HG03139 (cell line): ENCODE results near the gene SLC35F1.
A peak's percentile ranks its signal among the peaks of the same experiment; 100 is the strongest.
"Not testable (repeated sequence)": the region's sequence is repeated elsewhere in the genome, so short reads cannot be mapped to it uniquely, and the experiment has no call there.

ENCODE experiments used
- ATAC-seq: cut with Tn5 transposase; IDR thresholded peaks from one replicate; pipeline ENCODE4 v1.9.1; 2021; ENCODE audit not compliant: unreplicated experiment

The SLC35F1 gene

DNA sequence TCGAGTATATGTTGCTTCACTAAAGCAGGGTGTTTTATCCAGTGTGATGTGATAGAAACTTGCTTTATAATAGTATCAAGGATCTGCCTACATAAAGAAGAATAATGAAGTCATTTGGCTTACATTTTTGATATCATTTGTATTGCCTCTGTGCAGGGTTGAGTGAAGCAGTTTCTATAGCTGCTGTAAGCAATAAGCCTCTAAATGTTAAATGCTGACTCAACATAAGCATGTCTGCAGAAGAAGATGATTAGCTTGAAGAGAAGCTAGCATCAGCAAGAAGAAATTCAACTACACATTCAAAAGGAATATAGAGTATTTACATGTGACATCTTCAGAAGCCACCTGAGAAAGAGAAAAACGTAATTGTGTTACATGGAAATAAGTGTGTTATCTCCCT lies 17.6 kb downstream of the SLC35F1 start:
- no peak for ATAC-seq

DNA sequence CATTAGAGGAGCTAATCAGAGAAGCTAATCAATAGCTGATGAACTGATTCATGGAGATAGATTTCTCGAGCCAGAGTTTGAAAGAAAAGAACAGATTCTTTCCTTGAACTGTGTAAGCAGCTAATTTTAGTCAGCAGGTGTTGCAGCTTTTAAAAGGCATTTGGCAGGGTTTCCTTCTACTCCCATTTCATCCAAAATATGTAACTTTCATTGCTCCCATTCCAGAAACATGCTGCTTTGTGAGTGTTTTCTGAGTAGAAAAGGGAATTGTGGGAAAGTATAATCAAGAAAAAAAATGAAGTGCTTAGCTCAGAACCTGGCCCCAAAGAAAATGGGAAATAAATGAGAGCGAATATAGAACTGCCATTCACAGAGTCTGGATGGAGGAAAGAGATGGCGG lies 20.8 kb downstream of the SLC35F1 start:
- ATAC-seq, result no peak

DNA sequence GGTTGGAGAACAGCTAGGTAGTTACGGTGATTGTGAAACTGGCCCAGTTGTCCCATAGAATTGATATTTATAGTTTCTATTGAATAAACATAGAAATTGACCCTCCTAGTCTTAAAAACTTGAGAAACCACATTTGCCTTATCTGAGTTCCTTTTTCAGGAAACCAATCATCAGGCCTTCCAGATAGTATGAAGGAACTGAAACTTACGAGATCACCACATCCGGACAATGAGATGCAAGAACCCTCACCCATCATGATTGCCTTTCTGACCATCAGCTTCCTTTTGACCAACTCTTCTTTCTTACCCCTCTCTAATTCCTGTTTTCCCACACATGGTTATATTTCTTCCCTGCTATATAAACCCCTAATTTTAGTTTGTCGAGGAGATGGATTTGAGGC lies 21.8 kb downstream of the SLC35F1 start:
- ATAC-seq, result no peak

DNA sequence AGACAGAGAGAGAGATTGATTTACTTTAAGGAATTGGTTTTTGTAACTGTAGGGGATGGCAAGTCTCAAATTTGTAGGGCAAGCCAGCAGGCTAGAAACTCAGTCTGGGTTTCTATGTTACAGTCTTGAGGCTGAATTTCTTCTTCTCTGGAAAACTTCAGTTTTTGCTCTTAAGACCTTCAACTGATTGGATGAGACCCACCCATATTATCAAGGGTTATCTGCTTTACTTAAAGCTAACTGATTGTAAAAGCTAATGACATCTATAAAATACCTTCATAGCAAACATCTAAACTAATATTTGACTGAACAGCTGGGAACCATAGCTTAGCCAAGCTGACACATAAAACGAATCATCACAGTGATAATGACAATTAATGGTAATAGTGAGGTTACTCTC lies 22.4 kb downstream of the SLC35F1 start:
- ATAC-seq, result no peak

DNA sequence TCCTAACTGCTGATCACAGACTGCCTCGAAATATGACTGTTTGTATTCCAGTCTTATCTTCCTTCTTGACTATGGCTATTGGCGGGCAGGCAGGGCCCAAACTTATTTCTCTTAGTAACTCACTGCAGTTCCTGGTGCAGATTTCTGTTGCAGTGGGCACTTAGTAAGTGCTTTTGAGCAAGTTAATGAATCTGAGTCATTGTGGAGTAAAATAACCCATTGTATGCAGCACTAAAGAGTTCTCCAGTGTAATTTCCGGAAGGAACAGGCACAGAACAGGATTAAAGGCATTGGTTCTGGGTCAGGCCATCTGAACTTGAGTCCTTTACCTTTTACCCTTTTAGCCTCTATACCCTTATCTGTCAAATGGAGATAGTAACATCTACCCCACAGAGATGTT lies 23.6 kb downstream of the SLC35F1 start:
- ATAC-seq, result no peak

DNA sequence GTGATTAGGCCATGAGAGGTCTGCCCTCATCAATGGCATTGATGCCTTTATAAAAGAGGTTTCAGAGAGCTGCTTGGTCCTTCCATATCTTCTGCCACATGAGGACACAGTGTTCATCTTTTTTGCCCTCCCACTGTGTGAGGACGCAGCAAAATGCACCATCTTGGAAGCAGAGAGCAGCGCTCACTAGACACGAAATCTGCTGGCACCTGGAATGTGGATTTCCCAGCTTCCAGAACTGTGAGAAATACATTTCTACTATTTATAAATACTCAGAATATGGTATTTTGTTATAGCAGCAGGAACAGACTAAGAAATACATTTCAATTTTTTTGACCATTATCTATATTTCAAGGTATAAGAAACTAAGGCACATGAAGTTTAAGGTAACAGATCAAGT lies 24.9 kb downstream of the SLC35F1 start:
- no peak for ATAC-seq

DNA sequence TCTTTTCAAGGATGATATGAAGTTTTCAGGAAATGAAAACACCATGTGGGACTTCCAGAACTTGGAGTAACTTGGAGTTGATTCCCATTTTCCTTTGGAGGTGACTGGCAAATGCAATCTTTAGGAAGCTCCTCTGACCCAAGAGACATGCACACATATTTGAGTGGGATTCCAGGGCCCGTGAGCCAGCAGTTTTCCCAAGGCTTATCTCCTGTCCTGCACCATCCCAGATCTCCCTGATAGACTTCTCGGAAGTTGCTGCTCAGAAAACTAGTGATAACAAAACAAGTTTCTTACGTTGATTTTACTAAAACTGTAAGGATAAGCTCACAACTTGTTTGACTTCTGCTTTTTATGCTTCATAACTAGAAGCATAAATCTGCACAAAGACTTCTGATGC lies 25.6 kb downstream of the SLC35F1 start:
- no peak for ATAC-seq

DNA sequence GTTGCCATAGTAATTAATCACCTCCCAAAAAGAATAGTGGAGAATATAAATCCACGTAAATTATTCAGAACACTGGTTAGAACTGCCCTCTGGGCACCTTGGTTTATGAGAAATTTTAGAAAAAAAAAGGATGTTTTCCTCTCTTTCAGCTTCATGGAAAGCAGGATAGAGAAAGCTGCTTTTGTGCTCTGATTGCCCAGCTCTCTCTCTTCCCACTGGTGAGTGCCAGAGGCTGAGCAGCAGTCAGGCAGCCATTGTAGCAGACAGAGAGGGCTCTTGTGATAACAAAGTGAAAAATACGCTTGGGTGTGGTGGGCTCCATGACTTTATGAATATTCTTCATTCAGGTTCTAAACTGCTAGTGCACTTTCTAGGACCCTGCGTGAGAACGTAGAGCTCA lies 26.4 kb downstream of the SLC35F1 start:
- ATAC-seq, result no peak

DNA sequence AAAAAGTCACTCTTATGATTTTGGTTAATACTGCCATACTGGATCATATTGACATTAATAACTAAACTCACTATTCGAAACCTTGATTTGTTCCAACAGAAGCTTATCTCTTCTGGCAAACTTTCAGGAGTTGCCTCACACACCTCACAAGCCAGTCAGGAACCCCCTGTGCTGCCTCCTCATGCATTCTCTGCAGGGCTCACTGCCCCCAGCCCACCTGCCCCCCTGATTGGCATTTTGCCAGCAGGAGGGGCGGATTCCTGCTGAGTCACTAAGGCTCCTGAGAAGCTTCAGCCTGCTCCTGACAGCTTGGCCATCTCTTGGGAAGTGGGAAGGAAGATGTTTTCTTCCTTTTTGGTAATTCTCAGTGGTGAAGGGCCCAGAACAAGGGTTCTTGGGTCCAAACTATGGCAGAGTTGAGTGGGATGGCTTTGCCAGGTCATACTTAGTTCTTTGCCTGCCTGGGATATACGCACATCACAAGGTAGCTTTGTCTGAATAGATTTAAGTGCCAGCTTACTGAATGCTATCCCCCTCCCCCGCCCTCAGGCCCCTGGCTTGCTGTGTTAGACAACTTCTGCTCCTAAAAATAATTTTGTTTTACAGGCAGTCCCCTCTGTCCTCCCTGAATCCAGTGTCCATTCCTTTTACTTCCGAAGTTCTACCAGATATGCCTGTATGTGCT lies 31.4 kb downstream of the SLC35F1 start:
- no peak for ATAC-seq

DNA sequence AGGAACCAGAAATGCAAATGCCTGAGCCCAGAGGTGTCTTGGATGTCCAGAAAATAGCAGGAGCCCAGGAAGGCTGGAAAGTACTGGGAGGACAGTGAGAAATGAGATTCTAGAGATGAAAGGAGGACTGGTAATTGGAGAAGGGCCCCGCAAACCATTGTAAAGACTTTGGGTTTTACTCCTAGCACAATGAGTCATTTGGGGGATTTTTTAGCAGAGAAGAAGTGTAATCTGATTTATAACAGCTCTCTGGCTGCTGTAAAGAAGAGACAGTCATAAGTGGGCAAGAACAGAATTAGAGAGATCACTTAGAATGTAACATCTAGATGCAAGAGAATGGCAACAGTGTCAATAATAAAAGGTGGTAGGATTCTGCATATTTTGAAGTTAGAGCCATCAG lies 40.2 kb downstream of the SLC35F1 start:
- ATAC-seq, result no peak

DNA sequence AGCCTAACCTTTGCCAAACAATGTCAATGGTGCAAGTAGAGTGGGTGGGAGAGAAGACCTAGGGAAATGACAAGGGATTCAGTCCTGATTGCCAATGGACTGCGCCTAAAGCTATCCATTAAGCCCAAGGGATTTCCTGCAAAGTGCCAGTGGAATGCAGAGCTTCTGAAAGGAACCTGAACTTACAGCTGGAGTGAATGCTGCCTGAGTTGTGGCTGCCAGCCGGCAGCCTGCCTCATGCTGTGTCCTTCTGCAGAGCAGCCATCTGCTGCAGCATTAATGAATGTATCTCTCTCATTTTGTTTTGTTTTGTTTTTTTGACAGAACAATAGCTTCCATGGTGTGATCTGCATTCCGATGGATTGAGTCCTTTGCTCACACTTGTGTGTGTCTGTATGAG lies 44.7 kb downstream of the SLC35F1 start:
- no peak for ATAC-seq

DNA sequence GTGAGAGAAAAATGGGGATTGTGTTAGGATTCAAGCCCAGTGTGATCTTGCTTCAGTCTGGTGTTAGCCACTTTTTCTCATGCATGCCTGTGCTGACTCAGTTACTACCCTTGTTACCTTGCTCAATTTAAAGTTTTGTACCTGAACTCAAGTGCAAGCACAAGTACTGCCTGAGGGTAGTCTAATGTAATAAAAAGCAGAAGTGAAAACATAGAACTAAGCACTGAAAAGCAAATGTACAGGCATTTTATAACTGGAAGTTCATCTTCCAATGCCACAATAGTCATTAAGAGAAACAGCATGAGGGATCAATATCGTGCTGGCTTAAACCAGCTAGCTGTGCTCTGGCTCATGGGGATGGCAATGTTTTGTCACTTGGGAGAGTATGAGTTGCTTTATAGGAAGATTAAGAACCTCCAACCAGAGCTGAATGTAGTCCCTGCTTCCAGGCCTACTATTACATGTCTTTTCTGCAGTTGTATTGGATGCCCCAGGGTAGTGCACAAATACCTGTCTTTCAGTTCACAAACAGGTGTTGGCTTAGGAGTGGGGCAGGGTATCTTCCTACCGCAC lies 48.7 kb downstream of the SLC35F1 start:
- ATAC-seq, result peak; percentile 66

DNA sequence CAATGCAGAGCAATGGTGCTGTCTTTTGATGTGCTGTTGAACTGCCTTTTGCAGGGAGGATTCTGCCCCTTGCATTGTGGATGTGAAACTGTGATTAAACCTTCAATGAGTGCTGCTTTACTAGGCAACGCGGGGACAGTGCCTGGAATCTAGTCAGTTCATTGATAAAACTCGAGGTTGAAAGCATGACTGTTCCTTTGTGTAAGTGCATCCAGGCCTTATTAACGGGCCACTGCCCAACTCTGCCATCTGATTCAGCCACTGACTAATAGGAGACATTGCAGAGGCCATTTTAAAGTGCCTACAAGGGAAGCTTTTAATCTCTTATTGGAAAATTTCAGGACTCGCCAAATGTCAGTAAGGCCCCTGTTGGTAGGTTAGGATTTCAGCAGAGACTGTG lies 49.3 kb downstream of the SLC35F1 start:
- no peak for ATAC-seq

DNA sequence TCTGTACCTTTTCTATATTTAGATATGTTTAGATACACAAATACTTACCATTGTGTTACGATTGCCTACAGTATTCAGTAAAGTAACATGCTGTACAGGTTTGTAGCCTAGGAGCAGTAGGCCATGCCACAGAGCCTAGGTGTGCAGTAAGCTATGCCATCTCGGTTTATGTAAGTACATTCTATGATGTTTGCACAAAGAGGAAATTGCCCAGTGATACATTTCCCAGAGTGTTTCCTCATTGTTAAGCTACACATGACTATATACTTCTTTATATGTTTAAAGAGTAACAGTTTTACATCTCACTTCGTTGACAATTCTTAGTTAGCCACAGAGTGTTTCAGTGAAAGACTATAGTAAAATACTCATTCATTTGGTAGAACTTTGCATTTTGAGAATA lies 51.5 kb downstream of the SLC35F1 start:
- ATAC-seq, result no peak

DNA sequence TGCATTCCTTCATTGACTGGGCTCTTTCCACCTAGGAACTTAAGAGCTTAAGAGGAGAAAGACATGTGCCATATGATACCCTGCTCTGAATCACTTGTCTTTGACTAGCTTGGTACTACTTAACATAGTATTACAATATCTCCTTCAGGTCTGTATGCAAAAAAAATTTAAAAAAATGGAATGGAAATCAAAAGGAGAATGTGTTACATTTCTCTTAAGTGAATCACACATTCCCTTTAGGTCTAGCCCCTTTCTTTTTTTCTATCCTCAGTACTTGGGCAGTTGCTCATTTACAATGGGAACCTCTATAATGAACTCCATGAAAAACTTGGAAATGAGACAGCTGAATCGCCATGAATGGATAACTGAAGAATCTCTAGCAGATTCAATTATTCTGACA lies 53.8 kb downstream of the SLC35F1 start:
- ATAC-seq, result no peak

DNA sequence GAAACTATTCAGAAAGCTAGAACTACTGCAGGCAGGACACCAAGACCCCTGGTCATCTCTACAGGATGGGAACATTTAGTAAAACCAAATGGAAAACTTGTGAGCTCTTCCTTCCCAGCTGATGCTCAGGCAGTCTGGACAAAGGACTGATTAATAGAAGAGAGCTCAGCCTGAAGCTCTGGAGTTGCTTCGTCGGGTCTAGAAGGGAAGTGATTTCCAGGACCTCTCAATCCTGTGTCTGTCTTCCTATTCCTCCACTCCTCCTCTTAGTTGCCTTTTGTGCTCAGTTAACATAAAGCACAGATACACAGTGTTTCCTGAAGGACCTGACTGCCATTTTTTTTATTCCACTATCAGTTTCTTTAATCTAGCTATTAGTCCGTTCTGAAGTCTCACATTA lies 54.2 kb downstream of the SLC35F1 start:
- ATAC-seq, result no peak

DNA sequence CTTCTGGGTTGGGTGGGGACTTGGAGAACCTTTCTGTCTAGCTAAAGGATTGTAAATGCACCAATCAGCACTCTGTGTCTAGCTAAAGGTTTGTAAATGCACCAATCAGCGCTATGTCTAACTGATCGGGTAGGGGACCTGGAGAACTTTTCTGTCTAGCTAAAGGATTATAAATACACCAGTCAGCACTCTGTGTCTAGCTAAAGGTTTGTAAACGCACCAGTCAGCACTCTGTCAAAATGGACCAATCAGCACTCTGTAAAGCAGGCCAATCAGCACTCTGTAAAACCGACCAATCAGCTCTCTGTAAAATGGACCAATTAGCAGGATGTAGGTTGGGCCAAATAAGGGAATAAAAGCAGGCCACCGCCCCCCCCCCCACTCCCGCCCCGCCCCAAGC lies 58.7 kb downstream of the SLC35F1 start:
- ATAC-seq, result not testable (repeated sequence)

DNA sequence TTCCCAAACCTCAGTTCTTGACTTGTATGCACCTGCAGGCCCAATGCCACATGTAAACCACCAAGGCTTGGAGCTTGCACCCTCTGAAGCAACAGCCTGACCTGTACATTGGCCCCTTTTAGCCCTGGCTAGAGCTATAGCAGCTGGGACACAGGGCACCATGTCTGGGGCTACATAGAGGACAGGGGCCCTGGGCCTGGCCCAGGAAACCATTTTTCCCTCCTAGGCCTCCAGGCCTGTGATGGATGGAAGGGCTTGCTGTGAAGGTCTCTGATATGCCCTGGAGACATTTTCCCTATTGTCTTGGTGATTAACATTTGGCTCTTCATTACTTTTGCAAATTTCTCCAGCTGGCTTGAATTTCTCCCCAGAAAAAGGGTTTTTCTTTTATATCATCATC lies 64.6 kb downstream of the SLC35F1 start:
- ATAC-seq, result no peak

DNA sequence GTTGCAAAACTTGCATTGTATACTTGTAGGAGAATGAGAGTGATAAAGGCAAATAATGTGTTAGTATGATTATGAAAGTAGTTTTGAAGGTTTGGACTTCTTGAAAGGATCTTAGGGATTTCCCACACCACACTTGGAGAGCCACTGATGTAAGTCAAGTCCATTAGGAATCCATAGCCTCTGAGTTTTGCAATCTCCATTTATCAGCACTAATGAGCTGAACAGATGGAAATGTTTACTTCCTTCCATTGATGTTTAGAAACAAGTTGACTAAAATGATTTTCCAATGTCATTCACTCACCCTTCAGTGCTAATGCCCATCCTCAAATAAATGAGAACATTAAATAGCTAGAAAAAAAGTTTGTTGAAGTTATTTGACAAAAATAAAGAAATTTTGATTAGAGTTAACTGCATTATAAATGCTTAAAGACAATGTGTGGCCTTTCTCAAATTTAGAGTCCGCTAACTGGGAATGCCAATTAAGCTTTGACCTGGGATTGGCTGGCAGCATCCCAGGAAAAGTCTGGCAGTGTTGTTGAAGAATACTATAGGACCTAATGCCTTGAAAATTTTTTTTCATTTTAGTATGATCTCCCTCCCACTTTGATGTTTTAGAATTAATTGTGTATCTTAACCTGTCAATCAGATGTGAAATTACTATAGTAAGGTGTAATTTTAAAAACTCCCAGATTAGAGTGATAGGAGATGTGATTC lies 68.0 kb downstream of the SLC35F1 start:
- no peak for ATAC-seq

DNA sequence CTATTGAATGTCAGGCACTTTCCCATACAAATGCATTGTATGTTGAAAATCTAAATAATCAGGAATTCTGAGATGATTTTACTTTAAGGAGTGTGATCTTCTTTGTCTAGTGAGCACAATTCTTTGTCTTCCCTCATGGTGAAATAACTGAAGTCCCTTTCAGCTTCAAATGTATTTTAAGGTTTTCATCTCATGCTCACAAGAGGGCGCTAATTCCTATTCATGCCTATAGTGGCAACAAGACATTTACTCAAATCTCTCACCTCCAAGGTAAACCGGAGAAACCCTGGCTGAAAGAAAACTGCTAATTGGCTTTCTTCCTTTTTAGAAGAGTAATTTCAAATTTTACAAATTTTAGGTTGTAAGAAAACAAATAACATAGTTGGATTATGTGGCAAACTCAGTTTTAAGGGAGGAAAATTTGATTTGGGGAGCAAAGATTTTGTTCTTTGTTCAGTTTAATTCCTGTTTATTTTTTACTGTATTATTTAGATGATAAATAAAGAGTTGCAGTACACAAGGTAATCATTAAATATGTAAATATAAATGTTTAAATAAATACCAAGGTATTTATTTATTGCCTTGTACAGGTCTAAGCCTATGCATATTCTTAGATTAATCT lies 69.1 kb downstream of the SLC35F1 start:
- ATAC-seq, result no peak

DNA sequence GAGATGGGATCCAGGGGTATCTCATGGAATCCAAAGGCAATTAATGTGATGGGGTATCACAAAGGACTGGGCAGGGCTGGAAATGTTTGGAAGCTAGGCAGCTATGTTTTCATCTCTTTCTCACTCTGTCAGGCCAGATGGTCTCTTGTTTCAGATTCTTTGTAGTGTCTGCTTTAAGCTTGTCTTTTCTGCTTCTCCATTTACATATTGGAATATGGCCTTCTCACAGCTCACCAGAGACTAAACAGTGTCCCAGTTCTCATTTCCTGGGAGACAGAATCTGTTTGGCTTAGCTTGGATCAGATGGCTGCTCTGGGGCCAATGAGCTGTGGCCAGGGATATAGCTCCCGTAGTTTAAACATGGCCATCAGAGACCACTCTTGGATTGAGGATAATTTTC lies 78.9 kb downstream of the SLC35F1 start:
- ATAC-seq, result no peak

DNA sequence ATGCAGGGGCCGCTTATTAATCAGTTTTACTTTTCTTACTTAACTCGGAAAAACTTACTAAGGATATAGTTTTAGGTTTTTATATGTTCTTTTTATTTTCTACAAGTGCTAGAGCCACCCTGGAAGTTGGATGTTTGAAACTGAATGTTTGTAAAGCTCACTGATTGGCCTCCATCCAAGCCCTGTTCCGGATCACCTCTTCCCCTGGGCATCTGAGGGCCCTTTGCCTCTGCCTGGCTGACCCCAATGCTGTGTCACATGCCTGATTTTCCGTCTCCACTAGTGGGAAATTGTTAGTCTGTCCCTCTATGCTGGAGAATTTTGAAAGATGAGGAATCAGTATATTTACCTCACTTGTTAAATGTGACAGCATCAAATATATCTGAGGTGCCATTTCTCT lies 79.3 kb downstream of the SLC35F1 start:
- ATAC-seq, result no peak
